Endometrial microvascular endothelial cells (primary cell): ENCODE results near the gene CCDC61. TPM values are rescaled to one million over a fixed set of nuclear protein-coding genes. Genes with fewer than 3 reads are reported as not detected.

Experiments used
- total RNA-seq: library from RNA; depleted of rRNA; stranded (reverse); fragments of >200 nt; gene quantifications from one replicate; pipeline ENCODE4 v1.2.3, GENCODE V29; 2015; ENCODE audit errors: inconsistent ontology term

Gene CCDC61
- total RNA-seq, 1 donor from 2014 or later = 4.9 TPM

Other genes starting within 250 kb of the CCDC61 start
- gene SIX5, start 226.2 kb upstream of the CCDC61 start, total RNA-seq = 6.8 TPM
- gene DMPK, start 213.0 kb upstream of the CCDC61 start, total RNA-seq = 8.6 TPM
- 40.3 TPM for gene DMWD, start 202.6 kb upstream of the CCDC61 start, total RNA-seq
- gene RSPH6A, start 180.2 kb upstream of the CCDC61 start, total RNA-seq = not detected
- gene SYMPK, start 132.3 kb upstream of the CCDC61 start, total RNA-seq = 44.8 TPM
- not detected for gene FOXA3, start 131.1 kb upstream of the CCDC61 start, total RNA-seq
- 13.6 TPM for gene IRF2BP1, start 109.3 kb upstream of the CCDC61 start, total RNA-seq
- gene MYPOP, start 92.9 kb upstream of the CCDC61 start, total RNA-seq = 0.84 TPM
- not detected for gene NANOS2, start 80.7 kb upstream of the CCDC61 start, total RNA-seq
- 8.8 TPM for gene NOVA2, start 21.6 kb upstream of the CCDC61 start, total RNA-seq
- gene PGLYRP1, start 27.6 kb downstream of the CCDC61 start, total RNA-seq = not detected
- gene IGFL4, start 45.5 kb downstream of the CCDC61 start, total RNA-seq = not detected
- not detected for gene IGFL3, start 129.2 kb downstream of the CCDC61 start, total RNA-seq
- not detected for gene IGFL2, start 152.8 kb downstream of the CCDC61 start, total RNA-seq
- not detected for gene IGFL1, start 234.3 kb downstream of the CCDC61 start, total RNA-seq